ENCODE results near the gene SFPQ. TPM values are rescaled to one million over a fixed set of nuclear protein-coding genes. Genes with fewer than 3 reads are reported as not detected.

SFPQ gene
- total and polyA plus RNA-seq, 2 of the 8 experiments (the other 6 are each of a cell fraction or from before 2014, with no cell fraction given), result 118 to 469 TPM

DNA sequence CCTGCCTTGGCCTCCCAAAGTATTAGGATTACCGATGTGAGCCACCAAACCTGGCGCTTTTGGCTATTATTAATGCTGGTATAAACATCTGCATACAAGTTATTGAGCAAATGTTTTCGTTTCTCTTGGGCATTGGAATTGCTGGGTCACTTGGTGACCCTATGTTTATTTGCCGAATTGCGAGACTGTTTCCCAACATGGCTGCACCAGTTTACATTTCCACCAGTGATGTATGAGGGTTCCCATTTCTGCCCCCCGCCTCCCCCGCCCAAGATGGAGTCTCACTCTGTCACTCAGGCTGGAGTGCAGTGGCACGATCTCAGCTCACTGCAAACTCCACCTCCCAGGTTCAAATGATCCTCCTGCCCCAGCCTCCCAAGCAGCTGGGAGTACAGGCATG, 20.9 kb downstream of the SFPQ start (continued):
- TF ChIP-seq BCL11A (IDR thresholded peaks at IDR 0.05; ENCODE audit: low read depth in 2 of 2, low read length in 2 of 2) (no peak), EZH2 (IDR thresholded peaks at IDR 0.05; ENCODE audit: low read depth, low read length, severe bottlenecking) (no peak), TAF1 (IDR thresholded peaks at IDR 0.05; ENCODE audit: low read depth, low read length) (no peak), RBBP5 (IDR thresholded peaks at IDR 0.05; ENCODE audit: borderline replicate concordance, low read depth, low read length) (no peak), MAFK (IDR thresholded peaks at IDR 0.05; ENCODE audit: low read depth, low read length) (no peak), NRF1 (IDR thresholded peaks at IDR 0.05; ENCODE audit: low read depth, low read length) (no peak), SIX5 (IDR thresholded peaks at IDR 0.05; ENCODE audit: low read depth, low read length) (no peak), SP4 (IDR thresholded peaks at IDR 0.05; ENCODE audit: low read length) (no peak)
